C4-2B (cell line): ENCODE data around the gene MYL12B.

Experiments
- ZFX ChIP-seq: fragments of 450-650 bp; IDR thresholded peaks from 2 replicates; pipeline ENCODE4 v1.6.1; 2017
- TF ChIP-seq, protein P1 (sequence below): fragments of 450-650 bp; conservative IDR thresholded peaks from 2 replicates; pipeline ENCODE4 v1.5.1; 2017; ENCODE audit warnings: mild to moderate bottlenecking

GRCh38 chr18:3319894-3320454 is 58.0 kb downstream of the MYL12B start:
- TF ChIP-seq, protein P1, sequence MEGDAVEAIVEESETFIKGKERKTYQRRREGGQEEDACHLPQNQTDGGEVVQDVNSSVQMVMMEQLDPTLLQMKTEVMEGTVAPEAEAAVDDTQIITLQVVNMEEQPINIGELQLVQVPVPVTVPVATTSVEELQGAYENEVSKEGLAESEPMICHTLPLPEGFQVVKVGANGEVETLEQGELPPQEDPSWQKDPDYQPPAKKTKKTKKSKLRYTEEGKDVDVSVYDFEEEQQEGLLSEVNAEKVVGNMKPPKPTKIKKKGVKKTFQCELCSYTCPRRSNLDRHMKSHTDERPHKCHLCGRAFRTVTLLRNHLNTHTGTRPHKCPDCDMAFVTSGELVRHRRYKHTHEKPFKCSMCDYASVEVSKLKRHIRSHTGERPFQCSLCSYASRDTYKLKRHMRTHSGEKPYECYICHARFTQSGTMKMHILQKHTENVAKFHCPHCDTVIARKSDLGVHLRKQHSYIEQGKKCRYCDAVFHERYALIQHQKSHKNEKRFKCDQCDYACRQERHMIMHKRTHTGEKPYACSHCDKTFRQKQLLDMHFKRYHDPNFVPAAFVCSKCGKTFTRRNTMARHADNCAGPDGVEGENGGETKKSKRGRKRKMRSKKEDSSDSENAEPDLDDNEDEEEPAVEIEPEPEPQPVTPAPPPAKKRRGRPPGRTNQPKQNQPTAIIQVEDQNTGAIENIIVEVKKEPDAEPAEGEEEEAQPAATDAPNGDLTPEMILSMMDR = no peak
- TF ChIP-seq ZFX = no peak
